ENCODE results near the gene MRPS5.

DNA sequence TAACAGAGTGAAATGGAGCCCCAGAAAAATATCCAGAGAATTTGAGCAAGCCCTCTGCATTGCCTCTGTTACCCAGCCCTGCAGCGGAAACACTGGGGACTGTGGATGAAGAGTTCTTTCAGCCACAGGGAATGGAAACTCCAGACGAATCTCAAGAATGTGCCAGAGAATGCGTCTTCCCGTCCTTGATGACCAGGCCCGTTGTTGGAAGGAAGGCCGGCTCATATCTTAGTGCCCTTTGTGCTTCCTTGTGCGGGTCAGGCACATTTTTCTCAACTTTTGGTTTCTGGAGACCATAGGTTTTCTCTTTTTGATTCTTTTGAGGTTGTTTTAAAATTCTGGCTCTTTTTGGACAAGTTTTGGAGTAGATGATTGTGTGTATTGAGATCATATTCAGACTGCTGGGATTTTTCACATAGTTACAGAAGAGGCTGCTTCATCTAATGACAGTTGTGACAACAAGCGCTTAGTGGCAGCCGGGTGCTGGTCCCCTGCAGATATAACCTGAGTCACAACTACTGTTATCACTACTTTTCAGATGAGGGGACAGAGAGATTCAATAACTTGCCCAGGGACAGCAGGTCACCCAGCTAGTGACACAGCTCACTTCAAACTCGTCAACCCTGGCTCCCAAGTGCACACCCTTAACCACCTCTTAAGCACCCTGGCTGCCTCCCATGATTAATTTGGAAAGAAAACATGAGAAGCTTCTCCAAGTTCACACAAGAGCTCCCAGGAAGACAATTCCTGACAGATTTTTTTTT, 80.4 kb downstream of the MRPS5 start:
- TF ChIP-seq, protein P1, sequence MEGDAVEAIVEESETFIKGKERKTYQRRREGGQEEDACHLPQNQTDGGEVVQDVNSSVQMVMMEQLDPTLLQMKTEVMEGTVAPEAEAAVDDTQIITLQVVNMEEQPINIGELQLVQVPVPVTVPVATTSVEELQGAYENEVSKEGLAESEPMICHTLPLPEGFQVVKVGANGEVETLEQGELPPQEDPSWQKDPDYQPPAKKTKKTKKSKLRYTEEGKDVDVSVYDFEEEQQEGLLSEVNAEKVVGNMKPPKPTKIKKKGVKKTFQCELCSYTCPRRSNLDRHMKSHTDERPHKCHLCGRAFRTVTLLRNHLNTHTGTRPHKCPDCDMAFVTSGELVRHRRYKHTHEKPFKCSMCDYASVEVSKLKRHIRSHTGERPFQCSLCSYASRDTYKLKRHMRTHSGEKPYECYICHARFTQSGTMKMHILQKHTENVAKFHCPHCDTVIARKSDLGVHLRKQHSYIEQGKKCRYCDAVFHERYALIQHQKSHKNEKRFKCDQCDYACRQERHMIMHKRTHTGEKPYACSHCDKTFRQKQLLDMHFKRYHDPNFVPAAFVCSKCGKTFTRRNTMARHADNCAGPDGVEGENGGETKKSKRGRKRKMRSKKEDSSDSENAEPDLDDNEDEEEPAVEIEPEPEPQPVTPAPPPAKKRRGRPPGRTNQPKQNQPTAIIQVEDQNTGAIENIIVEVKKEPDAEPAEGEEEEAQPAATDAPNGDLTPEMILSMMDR (IDR thresholded peaks at IDR 0.05), result no peak
- no peak for TF ChIP-seq POLR2A (IDR thresholded peaks at IDR 0.05)
